ENCODE measurements around the gene HDAC11. TPM values are rescaled to one million over a fixed set of nuclear protein-coding genes. Genes with fewer than 3 reads are reported as not detected.

The HDAC11 gene
- polyA plus RNA-seq, 2 of the 4 experiments (the other 2 are of a cell fraction), result 5.6 to 8.4 TPM

- TF ChIP-seq HMGXB4 (CRISPR knock-in tag; IDR thresholded peaks at IDR 0.05; ENCODE audit: borderline replicate concordance), result no peak
- TF ChIP-seq RAD21 (conservative IDR thresholded peaks at IDR 0.05 in 1 of 2, IDR thresholded peaks at IDR 0.05 in 1 of 2), result no peak
- no peak for TF ChIP-seq MAZ (IDR thresholded peaks at IDR 0.05; ENCODE audit: borderline replicate concordance, low read depth, low read length)
- no peak for TF ChIP-seq PBX3 (IDR thresholded peaks at IDR 0.05)
- TF ChIP-seq CEBPB (IDR thresholded peaks at IDR 0.05), result no peak
- no peak for TF ChIP-seq GATA3 (IDR thresholded peaks at IDR 0.05; ENCODE audit: borderline replicate concordance)
- TF ChIP-seq CBX8 (IDR thresholded peaks at IDR 0.05), result no peak
- TF ChIP-seq TP53 (CRISPR knock-in tag; IDR thresholded peaks at IDR 0.05), result no peak
- TF ChIP-seq TFCP2L1 (CRISPR knock-in tag; IDR thresholded peaks at IDR 0.05), result no peak
- TF ChIP-seq HOXB13 (CRISPR knock-in tag; IDR thresholded peaks at IDR 0.05; ENCODE audit: low read depth), result no peak
- TF ChIP-seq NFE2L2 (conservative IDR thresholded peaks at IDR 0.05; ENCODE audit: low read length), result no peak
- Histone ChIP-seq H3K4me1 (peaks cover 58% of the 10 kb centered on the region), H3K27ac (peak overlapping the region in 1 of 2 experiments; percentile 83; a peak in 4 of 6 replicates), H3K9me3 (peaks cover 11% of the 10 kb centered on the region; the same call in 2 of the 3 replicates), H3K4me2 (no peak overlapping the region), H3K4me3 (no peak overlapping the region)
- POLR2A ChIA-PET, result no interaction called here
- FAIRE-seq (no peak), ATAC-seq (no peak), DNase-seq (ENCODE audit: low read depth in 1 of 2, low spot score in 1 of 2) (no peak)
- 95% methylated on average over 8 of the region's 8 CpGs for WGBS (ENCODE audit: missing lambda C conversion rate)
- CTCF ChIA-PET, result interaction anchor here (2.0 to 5.5 kb wide), 5 partner anchors 11 to 109 kb away, joined by 5 to 29 read pairs (median 24); no protein-coding TSS in a partner anchor
Observed at GRCh38 chr3:13539671-13540070, 59.6 kb downstream of the HDAC11 start.

GRCh38 chr3:13540297-13540995, 60.3 kb downstream of the HDAC11 start:
- Histone ChIP-seq H3K27ac (peak overlapping the region in 1 of 2 experiments; percentile 83; a peak in 3 of 6 replicates), H3K4me1 (peaks cover 64% of the 10 kb centered on the region), H3K4me2 (no peak overlapping the region), H3K4me3 (no peak overlapping the region), H3K9me3 (peaks cover 11% of the 10 kb centered on the region; the same call in 2 of the 3 replicates)
- DNase-seq (ENCODE audit: low read depth in 1 of 2, low spot score in 1 of 2), result no peak
- POLR2A ChIA-PET, result no interaction called here
- WGBS (ENCODE audit: missing lambda C conversion rate), result 71% methylated on average over 1 of the region's 4 CpGs
- FAIRE-seq, result no peak
- CTCF ChIA-PET, result interaction anchor here (4.5 to 5.5 kb wide), 4 partner anchors 11 to 108 kb away, joined by 21 to 29 read pairs (median 26); no protein-coding TSS in a partner anchor
- no peak for ATAC-seq
- TF ChIP-seq NFE2L2 (conservative IDR thresholded peaks at IDR 0.05; ENCODE audit: low read length) (no peak), NR3C1 (IDR thresholded peaks at IDR 0.05) (no peak), SREBF2 (IDR thresholded peaks at IDR 0.05) (no peak), HMGXB4 (CRISPR knock-in tag; IDR thresholded peaks at IDR 0.05; ENCODE audit: borderline replicate concordance) (no peak), HDAC2 (IDR thresholded peaks at IDR 0.05) (no peak), FOSL2 (IDR thresholded peaks at IDR 0.05) (no peak), FOSL2 (CRISPR knock-in tag; IDR thresholded peaks at IDR 0.05) (no peak), PBX3 (IDR thresholded peaks at IDR 0.05) (no peak), ZC3H11A (IDR thresholded peaks at IDR 0.05) (no peak), ESRRA (IDR thresholded peaks at IDR 0.05; ENCODE audit: borderline replicate concordance, low read length) (no peak), ZSCAN20 (CRISPR knock-in tag; IDR thresholded peaks at IDR 0.05) (no peak), CHD4 (IDR thresholded peaks at IDR 0.05; ENCODE audit: borderline replicate concordance) (no peak), TFCP2L1 (CRISPR knock-in tag; IDR thresholded peaks at IDR 0.05) (no peak), RAD21 (conservative IDR thresholded peaks at IDR 0.05 in 1 of 2, IDR thresholded peaks at IDR 0.05 in 1 of 2) (no peak), FOSB (CRISPR knock-in tag; IDR thresholded peaks at IDR 0.05) (no peak), POLR2AphosphoS2 (conservative IDR thresholded peaks at IDR 0.05; ENCODE audit: low read length) (no peak), RARB (CRISPR knock-in tag; IDR thresholded peaks at IDR 0.05) (no peak), RFX5 (IDR thresholded peaks at IDR 0.05) (no peak), EHF (CRISPR knock-in tag; IDR thresholded peaks at IDR 0.05) (no peak), JUNB (IDR thresholded peaks at IDR 0.05) (no peak), POLR2A (IDR thresholded peaks at IDR 0.05; ENCODE audit: low read length) (no peak)

Data from A549 (cell line).